Smooth muscle cell (in vitro differentiated cells): ENCODE results near the gene CHL1. TPM values are rescaled to one million over a fixed set of nuclear protein-coding genes. Genes with fewer than 3 reads are reported as not detected.

Experiments used
- DNase-seq: peaks from one replicate; lab custom pipeline; 2025; ENCODE audit not compliant: unreplicated experiment; lab: John Stamatoyannopoulos, UW
- H2AFZ ChIP-seq: fragments of 200-600 bp; sonication (generic); 2 replicates; pipeline ENCODE4 v1.6.0; 2016; ENCODE audit warnings: antibody characterized with exemption, low read depth, mild to moderate bottlenecking
- H3F3A ChIP-seq: fragments of 200-600 bp; sonication (generic); 2 replicates; pipeline ENCODE4 v1.6.0; 2017; ENCODE audit warnings: antibody characterized with exemption, low read depth
- H3K27ac ChIP-seq: fragments of 200-600 bp; sonication (generic); 2 replicates; pipeline ENCODE4 v1.5.1; 2016; ENCODE audit warnings: low read depth, mild to moderate bottlenecking
- H3K27me3 ChIP-seq: fragments of 200-600 bp; sonication (generic); 2 replicates; pipeline ENCODE4 v1.6.1; 2016; ENCODE audit warnings: low read depth, mild to moderate bottlenecking
- H3K36me3 ChIP-seq: fragments of 200-600 bp; sonication (generic); 2 replicates; pipeline ENCODE4 v1.5.1; 2016; ENCODE audit warnings: low read depth
- H3K4me1 ChIP-seq: fragments of 200-600 bp; sonication (generic); 2 replicates; pipeline ENCODE4 v1.5.1; 2016; ENCODE audit warnings: low read depth
- H3K4me2 ChIP-seq: fragments of 200-600 bp; sonication (generic); 2 replicates; pipeline ENCODE4 v1.6.0; 2016; ENCODE audit warnings: mild to moderate bottlenecking
- H3K4me3 ChIP-seq: fragments of 200-600 bp; sonication (generic); 2 replicates; pipeline ENCODE4 v1.5.1; 2016; ENCODE audit warnings: mild to moderate bottlenecking
- H3K79me2 ChIP-seq: fragments of 200-600 bp; sonication (generic); 2 replicates; pipeline ENCODE4 v1.6.0; 2016; ENCODE audit warnings: low read depth, mild to moderate bottlenecking
- H3K9ac ChIP-seq: fragments of 200-600 bp; sonication (generic); 2 replicates; pipeline ENCODE4 v1.6.0; 2016; ENCODE audit warnings: low read depth
- H3K9me3 ChIP-seq: fragments of 200-600 bp; sonication (generic); replicated peaks from 2 replicates; pipeline ENCODE4 v1.5.1; 2016; ENCODE audit warnings: low read depth
- H4K20me1 ChIP-seq: fragments of 200-600 bp; sonication (generic); 2 replicates; pipeline ENCODE4 v1.6.0; 2016; ENCODE audit warnings: low read depth
- WGBS: methylation state at CpG from one replicate; pipeline ENCODE4 v1.1.7; 2016; ENCODE audit warnings: low lambda C conversion rate; 5-methylcytosine and 5-hydroxymethylcytosine counted together
- polyA plus RNA-seq: library from polyadenylated mRNA; unstranded; fragments of >200 nt; fragmentation: Nextera tagmentation; extraction: Ambion mirVana; gene quantifications from 2 replicates; pipeline ENCODE4 v1.2.1, GENCODE V29; 2016
- total RNA-seq: library from RNA; depleted of rRNA; stranded (reverse); fragments of >200 nt; gene quantifications from 2 replicates; pipeline ENCODE4 v1.2.3, GENCODE V29; 2014
- TF ChIP-seq, protein P1 (sequence below): fragments of 200-600 bp; sonication (generic); IDR thresholded peaks from 2 replicates; pipeline ENCODE4 v1.5.1; 2017; ENCODE audit warnings: borderline replicate concordance, mild to moderate bottlenecking, antibody characterized with exemption; ENCODE audit not compliant: insufficient read depth, poor library complexity, severe bottlenecking

CHL1 gene
- total and polyA plus RNA-seq, 2 experiments from 2014 or later, result not detected

GRCh38 chr3:228442-229182 is 32.0 kb downstream of the CHL1 start:
- Histone ChIP-seq H3K79me2 (no peaks in the 10 kb centered on the region), H3K9ac (no peak overlapping the region), H3K36me3 (no peaks in the 10 kb centered on the region), H2AFZ (no peak overlapping the region), H3K27me3 (peaks cover 8% of the 10 kb centered on the region), H4K20me1 (no peaks in the 10 kb centered on the region), H3K4me2 (no peak overlapping the region), H3K4me3 (no peak overlapping the region), H3K9me3 (no peaks in the 10 kb centered on the region), H3K4me1 (no peaks in the 10 kb centered on the region), H3K27ac (no peak overlapping the region), H3F3A (no peaks in the 10 kb centered on the region)
- DNase-seq, result no peak
- WGBS, result 84% methylated on average over 3 of the region's 3 CpGs
- TF ChIP-seq, protein P1, sequence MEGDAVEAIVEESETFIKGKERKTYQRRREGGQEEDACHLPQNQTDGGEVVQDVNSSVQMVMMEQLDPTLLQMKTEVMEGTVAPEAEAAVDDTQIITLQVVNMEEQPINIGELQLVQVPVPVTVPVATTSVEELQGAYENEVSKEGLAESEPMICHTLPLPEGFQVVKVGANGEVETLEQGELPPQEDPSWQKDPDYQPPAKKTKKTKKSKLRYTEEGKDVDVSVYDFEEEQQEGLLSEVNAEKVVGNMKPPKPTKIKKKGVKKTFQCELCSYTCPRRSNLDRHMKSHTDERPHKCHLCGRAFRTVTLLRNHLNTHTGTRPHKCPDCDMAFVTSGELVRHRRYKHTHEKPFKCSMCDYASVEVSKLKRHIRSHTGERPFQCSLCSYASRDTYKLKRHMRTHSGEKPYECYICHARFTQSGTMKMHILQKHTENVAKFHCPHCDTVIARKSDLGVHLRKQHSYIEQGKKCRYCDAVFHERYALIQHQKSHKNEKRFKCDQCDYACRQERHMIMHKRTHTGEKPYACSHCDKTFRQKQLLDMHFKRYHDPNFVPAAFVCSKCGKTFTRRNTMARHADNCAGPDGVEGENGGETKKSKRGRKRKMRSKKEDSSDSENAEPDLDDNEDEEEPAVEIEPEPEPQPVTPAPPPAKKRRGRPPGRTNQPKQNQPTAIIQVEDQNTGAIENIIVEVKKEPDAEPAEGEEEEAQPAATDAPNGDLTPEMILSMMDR, result no peak

DNA sequence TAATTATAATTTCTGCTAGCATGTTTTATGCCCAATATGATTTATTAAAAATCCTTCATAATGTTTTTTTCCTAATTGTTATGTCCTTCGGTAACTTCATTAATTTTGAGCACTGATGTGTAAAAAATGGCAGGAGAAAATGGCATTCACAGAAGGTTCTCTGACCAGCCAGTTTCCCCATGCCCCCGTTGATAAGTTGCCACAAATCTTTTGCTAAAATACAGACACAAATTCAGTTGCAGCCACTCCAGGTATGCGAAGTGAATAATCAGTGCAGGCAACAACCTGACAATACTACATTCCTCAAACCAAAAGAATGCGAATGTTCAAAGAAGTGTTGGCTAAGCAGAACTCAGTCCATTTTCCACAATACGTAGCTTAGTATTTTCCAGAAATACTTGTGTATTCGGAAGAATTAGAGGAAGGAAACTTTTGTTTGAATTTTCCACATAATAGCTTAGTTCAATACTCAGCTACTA is 32.7 kb downstream of the CHL1 start:
- H3K79me2 ChIP-seq, result no peaks in the 10 kb centered on the region
- no peaks in the 10 kb centered on the region for H3K9me3 ChIP-seq
- H3K4me1 ChIP-seq, result no peaks in the 10 kb centered on the region
- H3K4me3 ChIP-seq, result no peak overlapping the region
- no peak for DNase-seq
- no peaks in the 10 kb centered on the region for H3K36me3 ChIP-seq
- H3K4me2 ChIP-seq, result no peak overlapping the region
- 66% methylated on average over 6 of the region's 6 CpGs for WGBS
- H3K27ac ChIP-seq, result no peak overlapping the region
- peaks cover 8% of the 10 kb centered on the region for H3K27me3 ChIP-seq
- TF ChIP-seq, protein P1, result no peak
- no peak overlapping the region for H3K9ac ChIP-seq
- no peak overlapping the region for H2AFZ ChIP-seq
- H3F3A ChIP-seq, result no peaks in the 10 kb centered on the region
- no peaks in the 10 kb centered on the region for H4K20me1 ChIP-seq

- Histone ChIP-seq H3K79me2 (no peaks in the 10 kb centered on the region), H2AFZ (no peak overlapping the region), H3K9me3 (no peaks in the 10 kb centered on the region), H3K27ac (no peak overlapping the region), H3K36me3 (no peaks in the 10 kb centered on the region), H3K9ac (no peak overlapping the region), H3K4me2 (no peak overlapping the region), H3K4me3 (no peak overlapping the region), H3K27me3 (peaks cover 8% of the 10 kb centered on the region), H3K4me1 (no peaks in the 10 kb centered on the region), H4K20me1 (no peaks in the 10 kb centered on the region), H3F3A (no peaks in the 10 kb centered on the region)
- TF ChIP-seq, protein P1, result no peak
- DNase-seq, result no peak
- WGBS, result 55% methylated on average over 4 of the region's 4 CpGs
These were observed 40.3 kb downstream of the CHL1 start for GRCh38 chr3:236881-237280.
